A673 (cell line): ENCODE measurements around the gene TBC1D22A. TPM values are rescaled to one million over a fixed set of nuclear protein-coding genes. Genes with fewer than 3 reads are reported as not detected.
A peak's percentile ranks its signal among the peaks of the same experiment; 100 is the strongest.

ENCODE experiments used
- BruUV-seq: library from RNA; stranded (reverse); fragments of 400-500 nt; replicated peaks from 2 replicates; lab custom pipeline; 2021; lab: Mats Ljungman, UMichigan
- CTCF ChIA-PET: fragments of 300-600 bp; sonication (Branson Sonifier 250); formaldehyde crosslinking; loops from one replicate; lab custom pipeline; 2022; ENCODE audit warnings: antibody characterized with exemption; lab: Charles Lee
- POLR2A ChIA-PET: fragments of 300-600 bp; sonication (Branson Sonifier 250); formaldehyde crosslinking; loops from one replicate; lab custom pipeline; 2022; ENCODE audit warnings: antibody characterized with exemption; ENCODE audit not compliant: low non-redundant PET; lab: Charles Lee
- DNase-seq: peaks from one replicate; pipeline ENCODE4 v3.0.0-alpha.2; 2015; ENCODE audit warnings: low spot score
- H3K27ac ChIP-seq: fragments of 200-600 bp; sonication (generic); 2 replicates; pipeline ENCODE4 v1.5.1; 2016; ENCODE audit warnings: mixed run types, low read depth, mild to moderate bottlenecking, mixed read lengths, antibody characterized with exemption, low read length; ENCODE audit not compliant: poor library complexity, severe bottlenecking
- H3K27me3 ChIP-seq: fragments of 200-600 bp; sonication (generic); replicated peaks from 2 replicates; pipeline ENCODE4 v1.6.1; 2017; ENCODE audit warnings: mixed run types, low read depth, mild to moderate bottlenecking, mixed read lengths, antibody characterized with exemption, low read length; ENCODE audit not compliant: insufficient read depth, poor library complexity
- H3K36me3 ChIP-seq: fragments of 200-600 bp; sonication (generic); 2 replicates; pipeline ENCODE4 v1.6.1; 2016; ENCODE audit warnings: mixed run types, mild to moderate bottlenecking, mixed read lengths, antibody characterized with exemption, low read length; ENCODE audit not compliant: insufficient read depth, poor library complexity, severe bottlenecking
- H3K4me1 ChIP-seq: fragments of 200-600 bp; sonication (generic); 2 replicates; pipeline ENCODE4 v1.6.1; 2017; ENCODE audit warnings: mixed run types, mild to moderate bottlenecking, mixed read lengths, antibody characterized with exemption, low read length; ENCODE audit not compliant: insufficient read depth, poor library complexity, severe bottlenecking
- H3K4me3 ChIP-seq: fragments of 200-600 bp; sonication (generic); 2 replicates; pipeline ENCODE4 v1.5.1; 2016; ENCODE audit warnings: low read depth, mixed run types, mild to moderate bottlenecking, mixed read lengths, low read length; ENCODE audit not compliant: poor library complexity, severe bottlenecking
- H3K9me3 ChIP-seq: fragments of 200-600 bp; sonication (generic); 2 replicates; pipeline ENCODE4 v1.6.1; 2016; ENCODE audit warnings: mixed run types, low read depth, mild to moderate bottlenecking, mixed read lengths, antibody characterized with exemption, low read length; ENCODE audit not compliant: poor library complexity, severe bottlenecking
- EZH2 ChIP-seq: fragments of 200-600 bp; sonication (generic); IDR thresholded peaks from 2 replicates; pipeline ENCODE4 v1.6.1; 2017; ENCODE audit warnings: borderline replicate concordance, low read depth, mild to moderate bottlenecking, mixed read lengths, antibody characterized with exemption, low read length; ENCODE audit not compliant: poor library complexity, severe bottlenecking
- intact Hi-C: fragments of 100-400 bp; cut with micrococcal nuclease; formaldehyde crosslinking; loops from one replicate; pipeline ENCODE4 v1.10.0; 2022; ENCODE audit not compliant: unreplicated experiment
- total RNA-seq: library from RNA; stranded (reverse); gene quantifications from 2 replicates; pipeline ENCODE4 v1.2.3, GENCODE V29; 2021
- TF ChIP-seq, protein P1 (sequence below): fragments of 300-800, 200-600 bp; sonication (generic); conservative IDR thresholded peaks from 2 replicates; pipeline ENCODE4 v1.5.1; 2017; ENCODE audit warnings: low read depth, mild to moderate bottlenecking, antibody characterized with exemption, low read length, moderate library complexity, mixed read lengths

The TBC1D22A gene
- total RNA-seq, 1 experiment from 2014 or later = 22.5 TPM

DNA sequence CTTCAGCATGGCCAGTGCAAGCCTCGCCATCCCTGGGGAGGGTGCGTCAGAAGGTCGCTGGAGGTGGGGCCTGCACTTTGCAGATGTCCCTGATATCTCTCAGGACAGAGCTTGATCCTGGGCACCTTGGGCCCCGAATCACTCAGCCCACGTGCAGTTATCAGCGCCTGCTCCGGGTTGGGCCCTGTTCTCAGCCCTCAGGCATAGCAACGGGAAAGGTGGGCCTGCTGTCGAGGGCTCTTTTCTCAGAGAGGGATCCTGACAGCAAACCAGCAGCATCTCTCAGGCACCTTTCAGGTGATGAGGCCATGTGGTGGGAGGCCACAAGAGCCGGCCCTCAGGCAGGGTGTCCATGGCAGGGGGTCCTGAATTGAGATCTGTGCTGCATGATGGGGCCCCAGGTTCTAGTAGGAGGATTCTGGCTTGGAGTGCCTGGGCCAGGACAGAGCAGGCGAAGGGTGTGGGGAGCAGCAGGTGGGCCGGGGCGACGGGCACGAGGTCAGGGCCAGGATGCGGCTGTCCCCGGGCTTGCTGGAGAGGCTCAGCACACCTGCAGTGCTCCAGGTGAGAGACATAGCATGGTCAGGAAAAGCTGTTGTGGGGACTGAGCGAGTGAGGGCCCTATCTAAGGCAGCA, 280.5 kb downstream of the TBC1D22A start:
- Histone ChIP-seq H3K27me3 (no peaks in the 10 kb centered on the region), H3K27ac (no peak overlapping the region), H3K4me3 (no peak overlapping the region), H3K36me3 (no peaks in the 10 kb centered on the region), H3K9me3 (no peaks in the 10 kb centered on the region), H3K4me1 (peaks cover 16% of the 10 kb centered on the region)
- DNase-seq = no peak
- TF ChIP-seq, protein P1, sequence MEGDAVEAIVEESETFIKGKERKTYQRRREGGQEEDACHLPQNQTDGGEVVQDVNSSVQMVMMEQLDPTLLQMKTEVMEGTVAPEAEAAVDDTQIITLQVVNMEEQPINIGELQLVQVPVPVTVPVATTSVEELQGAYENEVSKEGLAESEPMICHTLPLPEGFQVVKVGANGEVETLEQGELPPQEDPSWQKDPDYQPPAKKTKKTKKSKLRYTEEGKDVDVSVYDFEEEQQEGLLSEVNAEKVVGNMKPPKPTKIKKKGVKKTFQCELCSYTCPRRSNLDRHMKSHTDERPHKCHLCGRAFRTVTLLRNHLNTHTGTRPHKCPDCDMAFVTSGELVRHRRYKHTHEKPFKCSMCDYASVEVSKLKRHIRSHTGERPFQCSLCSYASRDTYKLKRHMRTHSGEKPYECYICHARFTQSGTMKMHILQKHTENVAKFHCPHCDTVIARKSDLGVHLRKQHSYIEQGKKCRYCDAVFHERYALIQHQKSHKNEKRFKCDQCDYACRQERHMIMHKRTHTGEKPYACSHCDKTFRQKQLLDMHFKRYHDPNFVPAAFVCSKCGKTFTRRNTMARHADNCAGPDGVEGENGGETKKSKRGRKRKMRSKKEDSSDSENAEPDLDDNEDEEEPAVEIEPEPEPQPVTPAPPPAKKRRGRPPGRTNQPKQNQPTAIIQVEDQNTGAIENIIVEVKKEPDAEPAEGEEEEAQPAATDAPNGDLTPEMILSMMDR = no peak
- no peak for TF ChIP-seq EZH2
- no TSS peak for BruUV-seq
- ChIA-PET CTCF (no interaction called here), POLR2A (no interaction called here)
- intact Hi-C loops = no loop called here

DNA sequence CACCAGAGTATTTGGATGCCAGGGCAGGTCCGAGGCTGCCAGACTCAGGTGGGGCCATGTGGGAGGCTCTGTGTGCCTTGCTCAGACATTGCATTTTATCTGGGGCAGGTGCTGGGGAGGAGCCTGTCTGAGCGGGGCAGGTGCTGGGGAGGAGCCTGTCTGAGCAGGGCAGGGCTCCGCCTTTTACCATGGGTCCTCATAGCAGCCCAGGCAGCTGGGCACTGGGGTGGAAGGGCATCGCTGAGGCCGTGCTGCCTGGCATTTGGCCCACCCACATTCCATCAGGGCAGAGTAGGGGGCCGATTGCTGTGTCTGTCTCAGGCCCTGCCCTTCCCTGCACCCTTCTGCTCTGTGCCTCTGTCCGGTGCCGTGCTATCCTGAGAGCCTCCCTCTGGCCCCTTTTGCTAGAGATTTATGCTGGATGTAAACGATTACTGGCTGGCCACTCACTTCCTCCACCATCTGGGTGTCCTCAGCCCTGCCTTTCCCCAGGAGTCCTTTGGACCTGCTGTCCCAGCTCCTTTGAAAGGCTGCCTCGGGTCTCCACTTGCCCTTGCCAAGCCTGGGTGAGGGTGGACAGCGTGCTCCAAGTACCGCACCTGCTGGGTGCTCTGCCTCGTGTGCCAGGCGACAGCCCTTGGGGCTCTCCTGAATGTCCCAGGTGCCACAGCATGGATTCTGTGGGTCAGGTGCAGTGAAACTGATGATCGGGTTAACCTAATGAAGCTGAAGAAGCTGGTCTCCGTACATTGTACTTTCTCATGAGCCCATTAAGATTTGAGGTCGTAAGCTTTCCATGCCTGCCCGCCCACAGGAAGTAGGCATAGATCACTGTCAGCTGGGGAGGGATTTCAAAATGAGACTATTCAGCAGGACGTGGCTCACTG, 281.6 kb downstream of the TBC1D22A start:
- ChIA-PET CTCF (interaction anchor here (0.6 kb wide), 1 partner anchor 1453 kb away, joined by 11 read pairs; no protein-coding TSS in a partner anchor), POLR2A (interaction anchor here (0.5 kb wide), 1 partner anchor 910 kb away, joined by 4 read pairs; no protein-coding TSS in a partner anchor)
- TF ChIP-seq, protein P1 = no peak
- TF ChIP-seq EZH2 = no peak
- H3K27ac ChIP-seq = no peak overlapping the region
- intact Hi-C loops = no loop called here
- H3K4me3 ChIP-seq = no peak overlapping the region
- H3K9me3 ChIP-seq = no peaks in the 10 kb centered on the region
- H3K36me3 ChIP-seq = no peaks in the 10 kb centered on the region
- H3K27me3 ChIP-seq = no peaks in the 10 kb centered on the region
- DNase-seq = peak; percentile 83
- no TSS peak for BruUV-seq
- H3K4me1 ChIP-seq = peaks cover 16% of the 10 kb centered on the region

DNA sequence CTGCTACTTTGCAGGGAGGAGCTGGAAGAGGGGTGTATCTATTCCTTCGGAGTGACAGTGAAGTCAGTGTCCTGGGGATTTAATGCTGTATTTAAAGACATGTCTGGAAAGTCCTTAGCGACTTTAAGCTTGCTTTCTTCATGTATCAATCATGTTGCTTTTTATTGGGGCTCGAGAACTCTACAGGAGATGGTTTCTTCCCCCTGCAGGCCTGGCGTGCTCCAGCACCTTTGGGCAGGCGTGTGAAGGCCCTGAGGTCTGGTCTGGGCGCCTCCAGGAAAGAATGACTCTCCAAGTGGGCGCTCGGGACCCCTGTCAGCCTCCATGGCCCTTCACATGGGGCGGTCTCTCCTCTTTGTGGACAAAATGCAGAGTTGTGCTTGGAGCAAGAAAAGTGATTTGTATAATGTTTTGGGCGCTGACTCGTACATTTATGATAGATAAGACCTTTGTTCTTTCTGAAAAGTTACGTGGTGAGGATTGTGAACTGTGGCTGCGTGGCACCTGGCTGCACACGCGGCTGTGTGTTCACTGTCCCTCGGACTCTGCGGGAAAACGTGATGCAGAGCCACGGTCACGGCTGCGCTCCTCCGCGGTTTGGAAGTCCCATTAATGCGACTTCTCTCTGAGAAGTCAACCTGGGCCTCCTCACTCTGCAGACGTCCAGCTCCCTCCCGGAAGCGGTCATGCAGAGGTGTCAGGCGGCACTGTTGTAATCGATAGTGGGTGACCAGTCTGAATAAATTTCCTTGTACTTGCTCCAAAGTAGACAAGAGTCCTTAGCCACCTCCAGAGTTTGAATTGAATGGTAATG, 282.5 kb downstream of the TBC1D22A start:
- intact Hi-C loops = no loop called here
- peaks cover 16% of the 10 kb centered on the region for H3K4me1 ChIP-seq
- H3K27ac ChIP-seq = no peak overlapping the region
- no TSS peak for BruUV-seq
- H3K4me3 ChIP-seq = no peak overlapping the region
- DNase-seq = no peak
- TF ChIP-seq, protein P1 = no peak
- no peak for TF ChIP-seq EZH2
- H3K9me3 ChIP-seq = no peaks in the 10 kb centered on the region
- H3K27me3 ChIP-seq = no peaks in the 10 kb centered on the region
- ChIA-PET POLR2A (interaction anchor here (0.5 kb wide), 1 partner anchor 909 kb away, joined by 4 read pairs; no protein-coding TSS in a partner anchor), CTCF (interaction anchor here (0.6 kb wide), 1 partner anchor 1452 kb away, joined by 11 read pairs; no protein-coding TSS in a partner anchor)
- H3K36me3 ChIP-seq = no peaks in the 10 kb centered on the region
